GM13977 (cell line): ENCODE results near the gene ARMC10.
"Not testable (repeated sequence)": the region's sequence is repeated elsewhere in the genome, so short reads cannot be mapped to it uniquely, and the experiment has no call there.

ENCODE experiments used
- DNase-seq: peaks from one replicate; pipeline ENCODE4 v3.0.0; 2012; ENCODE audit warnings: low spot score
- CTCF ChIP-seq: IDR thresholded peaks from 2 replicates; pipeline ENCODE4 v1.5.1; 2012; ENCODE audit warnings: mild to moderate bottlenecking, control low read depth; ENCODE audit not compliant: insufficient read depth; ENCODE audit errors: extremely low read depth, missing control alignments
- in situ Hi-C: fragments of 300-500 bp; cut with MboI; formaldehyde crosslinking; loops from one replicate; pipeline ENCODE4 v1.12.0; 2022; ENCODE audit warnings: low sequenced_read_pairs, low pct_unique_long_range_greater_than_20kb, mixed read lengths, inconsistent platforms; ENCODE audit not compliant: unreplicated experiment

ARMC10 gene

DNA sequence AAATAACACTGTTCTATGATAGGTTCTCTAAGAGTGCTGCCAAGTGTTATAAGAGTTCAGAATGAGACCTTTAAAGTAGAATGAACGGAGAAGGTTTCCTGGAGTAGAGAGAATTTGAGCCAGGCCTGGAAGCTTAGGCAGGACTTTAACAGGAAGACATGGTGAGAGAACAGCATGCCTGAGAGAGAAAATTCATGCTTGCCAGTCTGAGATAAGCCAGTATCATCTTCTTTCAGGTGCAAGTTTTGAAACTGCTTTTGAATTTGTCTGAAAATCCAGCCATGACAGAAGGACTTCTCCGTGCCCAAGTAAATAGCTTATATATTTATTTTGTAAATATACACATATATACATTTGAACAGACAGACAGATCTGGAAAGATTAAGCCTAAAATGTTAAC is 22.1 kb downstream of the ARMC10 start:
- DNase-seq: no peak
- in situ Hi-C loops: no loop called here
- no peak for TF ChIP-seq CTCF

GRCh38 chr7:103100348-103100747 is 25.4 kb downstream of the ARMC10 start:
- in situ Hi-C loops: no loop called here
- no peak for TF ChIP-seq CTCF
- DNase-seq: no peak

DNA sequence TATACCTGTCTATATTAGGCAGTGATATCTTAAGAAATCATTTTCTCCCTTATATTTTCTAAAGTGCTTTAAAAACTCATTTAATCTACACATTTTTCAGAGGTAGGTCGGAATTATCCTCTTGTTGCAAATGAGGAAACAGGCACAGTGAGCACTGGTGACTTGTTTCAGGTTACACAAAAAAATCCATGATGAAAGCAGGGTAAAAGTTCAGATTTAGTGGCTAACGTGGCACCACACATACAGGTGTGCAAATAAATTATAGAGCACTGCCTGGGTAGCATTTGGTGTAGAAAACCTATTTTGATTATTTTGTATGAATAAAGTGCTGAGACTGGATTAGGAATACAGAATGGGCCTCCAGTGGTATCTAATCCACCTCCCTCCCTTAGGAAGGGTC is 26.6 kb downstream of the ARMC10 start:
- no peak for TF ChIP-seq CTCF
- DNase-seq: no peak
- in situ Hi-C loops: no loop called here

- DNase-seq: no peak
- TF ChIP-seq CTCF: no peak
- in situ Hi-C loops: no loop called here
Measured at GRCh38 chr7:103106005-103106702, 31.2 kb downstream of the ARMC10 start.

DNA sequence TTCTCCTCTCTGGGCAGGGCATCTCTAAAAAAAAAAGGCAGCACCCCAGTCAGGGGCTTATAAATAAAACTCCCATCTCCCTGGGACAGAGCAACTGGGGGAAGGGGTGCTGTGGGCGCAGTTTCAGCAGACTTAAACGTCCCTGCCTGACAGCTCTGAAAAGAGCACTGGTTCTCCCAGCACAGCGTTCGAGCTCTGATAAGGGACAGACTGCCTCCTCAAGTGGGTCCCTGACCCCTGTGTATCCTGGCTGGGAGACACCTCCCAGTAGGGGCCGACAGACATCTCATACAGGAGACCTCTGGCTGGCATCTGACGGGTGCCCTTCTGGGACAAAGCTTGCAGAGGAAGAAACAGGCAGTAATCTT is 31.7 kb downstream of the ARMC10 start:
- DNase-seq, in situ Hi-C loops: not testable (repeated sequence)

- no peak for TF ChIP-seq CTCF
- in situ Hi-C loops: no loop called here
- no peak for DNase-seq
Measured at GRCh38 chr7:103113164-103113563, 38.2 kb downstream of the ARMC10 start.

DNA sequence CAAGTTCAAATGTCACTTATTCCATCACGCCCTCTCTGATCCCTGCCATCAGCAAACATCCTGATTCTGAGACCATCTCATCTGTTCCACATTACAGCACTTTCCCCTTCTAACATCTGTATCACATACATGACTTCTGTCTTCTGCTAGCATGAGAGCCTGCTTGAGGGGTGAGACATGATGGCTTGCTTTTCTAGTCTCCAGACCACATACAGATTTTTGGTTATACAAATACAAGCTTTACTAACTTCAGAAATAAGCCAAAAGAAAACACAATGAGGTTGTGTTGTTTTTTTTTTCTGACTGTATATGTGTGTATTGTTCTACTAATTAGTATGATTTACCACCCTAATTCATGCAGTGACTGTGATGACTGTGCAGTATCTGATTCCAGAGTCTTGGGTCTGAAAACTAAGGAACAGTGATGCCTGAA is 39.7 kb downstream of the ARMC10 start:
- TF ChIP-seq CTCF: no peak
- in situ Hi-C loops: no loop called here
- DNase-seq: no peak
